Endothelial cell of umbilical vein (primary cell): Measurements from ENCODE around the gene DDX49. TPM values are rescaled to one million over a fixed set of nuclear protein-coding genes. Genes with fewer than 3 reads are reported as not detected.

Experiments used
- BruUV-seq: library from RNA; stranded (reverse); fragments of 400-500 nt; replicated peaks from 2 replicates; lab custom pipeline; 2021; lab: Mats Ljungman, UMichigan
- CTCF ChIA-PET: fragments of 300-600, 350-600 bp; sonication (Branson Sonifier 250); formaldehyde crosslinking; loops from one replicate; lab custom pipeline; 2021; ENCODE audit warnings: antibody characterized with exemption, inconsistent platforms; lab: Charles Lee
- POLR2A ChIA-PET: fragments of 300-600, 350-600 bp; sonication (Branson Sonifier 250); formaldehyde crosslinking; loops from one replicate; lab custom pipeline; 2021; ENCODE audit warnings: antibody characterized with exemption, inconsistent platforms; lab: Charles Lee
- DNase-seq: peaks from one replicate; pipeline ENCODE4 v3.0.0-alpha.2; 2011; ENCODE audit warnings: low read depth, low spot score
- FAIRE-seq: peaks from 2 replicates; lab custom pipeline; 2011; peaks lifted over from hg19 to GRCh38; lab: Jason Lieb, UNC
- H2AFZ ChIP-seq: 2 replicates; pipeline ENCODE4 v1.6.0; 2012; ENCODE audit warnings: low read depth, low read length, control low read depth, inconsistent platforms
- H3K27ac ChIP-seq: 2 replicates; pipeline ENCODE4 v1.5.1; 2011; ENCODE audit warnings: low read depth, mild to moderate bottlenecking, control low read depth, low read length, moderate library complexity; ENCODE audit not compliant: insufficient read depth
- H3K27me3 ChIP-seq, 2 experiments: 2 replicates each; pipeline versions ENCODE4 v1.6.0 to v1.6.1; 2011; ENCODE audit warnings: low read length in 2 of 2, mixed read lengths in 1 of 2; ENCODE audit not compliant: control insufficient read depth in 2 of 2, insufficient read depth in 2 of 2
- H3K36me3 ChIP-seq, 2 experiments: 2 replicates in 1 of 2; 3 replicates in 1 of 2; pipeline ENCODE4 v1.5.1; 2011; ENCODE audit warnings: low read length in 2 of 2, mild to moderate bottlenecking in 1 of 2, moderate library complexity in 1 of 2; ENCODE audit not compliant: control insufficient read depth in 2 of 2, insufficient read depth in 2 of 2; ENCODE audit errors: extremely low read depth in 1 of 2
- H3K4me1 ChIP-seq: 3 replicates; pipeline ENCODE4 v1.5.1; 2011; ENCODE audit warnings: mild to moderate bottlenecking, low read length; ENCODE audit not compliant: control insufficient read depth, insufficient read depth; ENCODE audit errors: extremely low read depth
- H3K4me2 ChIP-seq: 2 replicates; pipeline ENCODE4 v1.6.1; 2011; ENCODE audit warnings: low read length, control low read depth, mixed read lengths; ENCODE audit not compliant: insufficient read depth
- H3K4me3 ChIP-seq, 3 experiments: fragments of 200-600 bp in 1 of 3; sonication (generic), shearing (Covaris generic) in 1 of 3; replicated peaks in 1 of 3; 2 replicates each; pipeline ENCODE4 v1.5.1; 2011 to 2016; ENCODE audit warnings: control low read depth in 3 of 3, low read length in 3 of 3, mild to moderate bottlenecking in 2 of 3, inconsistent platforms in 1 of 3, low read depth in 1 of 3, moderate library complexity in 1 of 3; ENCODE audit not compliant: insufficient read depth in 1 of 3
- H3K79me2 ChIP-seq: 2 replicates; pipeline ENCODE4 v1.6.0; 2012; ENCODE audit warnings: low read length, inconsistent platforms; ENCODE audit not compliant: control insufficient read depth, insufficient read depth
- H3K9ac ChIP-seq: replicated peaks from 2 replicates; pipeline ENCODE3; 2011; ENCODE audit warnings: low read length, control low read depth; ENCODE audit not compliant: insufficient read depth; ENCODE audit errors: extremely low read depth
- H3K9me1 ChIP-seq: replicated peaks from 3 replicates; pipeline ENCODE4 v1.6.0; 2011; ENCODE audit warnings: mild to moderate bottlenecking, low read length; ENCODE audit not compliant: control insufficient read depth, insufficient read depth; ENCODE audit errors: extremely low read depth
- H3K9me3 ChIP-seq: replicated peaks from 2 replicates; pipeline ENCODE4 v1.5.1; 2012; ENCODE audit warnings: low read length, inconsistent platforms; ENCODE audit not compliant: control insufficient read depth, insufficient read depth
- H4K20me1 ChIP-seq: replicated peaks from 2 replicates; pipeline ENCODE3; 2011; ENCODE audit warnings: mild to moderate bottlenecking, low read length; ENCODE audit not compliant: control insufficient read depth, insufficient read depth; ENCODE audit errors: extremely low read depth
- EZH2 ChIP-seq: IDR thresholded peaks from 2 replicates; pipeline ENCODE4 v1.6.1; 2012; ENCODE audit warnings: borderline replicate concordance, low read depth, mild to moderate bottlenecking, moderate library complexity, low read length, inconsistent platforms; ENCODE audit not compliant: severe bottlenecking
- FOS ChIP-seq: IDR thresholded peaks from 2 replicates; pipeline ENCODE4 v1.6.1; 2011; ENCODE audit warnings: mild to moderate bottlenecking, low read length, moderate library complexity, borderline replicate concordance; ENCODE audit not compliant: insufficient read depth
- GATA2 ChIP-seq: IDR thresholded peaks from 2 replicates; pipeline ENCODE4 v1.7.0; 2011; ENCODE audit warnings: low read depth, mild to moderate bottlenecking, moderate library complexity, mixed read lengths, low read length; ENCODE audit not compliant: insufficient read length, insufficient read depth
- JUN ChIP-seq: IDR thresholded peaks from 2 replicates; pipeline ENCODE4 v1.6.1; 2011; ENCODE audit warnings: borderline replicate concordance, low read depth; ENCODE audit not compliant: insufficient read length, insufficient read depth
- MAX ChIP-seq: IDR thresholded peaks from 2 replicates; pipeline ENCODE4 v1.6.1; 2011; ENCODE audit not compliant: insufficient read depth, insufficient read length
- MYC ChIP-seq: IDR thresholded peaks from one replicate; pipeline ENCODE4 v1.6.1; 2011; ENCODE audit warnings: mild to moderate bottlenecking, low read depth, low read length
- POLR2A ChIP-seq: IDR thresholded peaks from 2 replicates; pipeline ENCODE4 v1.6.1; 2012; ENCODE audit warnings: low read depth, mild to moderate bottlenecking, control low read depth, low read length
- POLR2AphosphoS5 ChIP-seq: IDR thresholded peaks from 2 replicates; pipeline ENCODE4 v1.6.1; 2012; ENCODE audit warnings: low read depth, mild to moderate bottlenecking, control low read depth, low read length, moderate library complexity; ENCODE audit not compliant: insufficient read depth
- dilution Hi-C: fragments of 300-500 bp; cut with MboI; formaldehyde crosslinking; loops from one replicate; pipeline ENCODE4 v1.15.0; 2019; ENCODE audit warnings: low sequenced_read_pairs; ENCODE audit not compliant: extremely low pct_ligation_motif_present
- intact Hi-C: fragments of 100-400 bp; cut with micrococcal nuclease; formaldehyde crosslinking; loops from one replicate; pipeline ENCODE4 v1.10.0; 2022
- polyA plus RNA-seq, 4 experiments: library from polyadenylated mRNA; depleted of rRNA in 3 of 4; stranded (reverse) in 3 of 4; unstranded in 1 of 4; fragments of >200 nt; gene quantifications; 2 replicates each; pipeline versions ENCODE4 v1.2.1 to v1.2.3, GENCODE V29; 2011 to 2012; ENCODE audit warnings: missing spikeins in 1 of 4
- total RNA-seq: library from RNA; stranded (reverse); gene quantifications from 2 replicates; pipeline ENCODE4 v1.2.3, GENCODE V29; 2021
- TF ChIP-seq, protein P1 (sequence below), 2 donors: IDR thresholded peaks; 1 replicate in 1 of 2; 2 replicates in 1 of 2; pipeline ENCODE4 v1.5.1; 2011; ENCODE audit warnings: low read length in 2 of 2, mild to moderate bottlenecking in 2 of 2, moderate library complexity in 2 of 2, control low read depth in 1 of 2, inconsistent platforms in 1 of 2, low read depth in 1 of 2; ENCODE audit not compliant: insufficient read depth in 1 of 2; ENCODE audit errors: extremely low read depth in 1 of 2

Gene DDX49
- total and polyA plus RNA-seq, 2 donors (not counting 3 experiments of a cell fraction or from before 2014, with no cell fraction given), result 51.9 to 60.1 TPM

DNA sequence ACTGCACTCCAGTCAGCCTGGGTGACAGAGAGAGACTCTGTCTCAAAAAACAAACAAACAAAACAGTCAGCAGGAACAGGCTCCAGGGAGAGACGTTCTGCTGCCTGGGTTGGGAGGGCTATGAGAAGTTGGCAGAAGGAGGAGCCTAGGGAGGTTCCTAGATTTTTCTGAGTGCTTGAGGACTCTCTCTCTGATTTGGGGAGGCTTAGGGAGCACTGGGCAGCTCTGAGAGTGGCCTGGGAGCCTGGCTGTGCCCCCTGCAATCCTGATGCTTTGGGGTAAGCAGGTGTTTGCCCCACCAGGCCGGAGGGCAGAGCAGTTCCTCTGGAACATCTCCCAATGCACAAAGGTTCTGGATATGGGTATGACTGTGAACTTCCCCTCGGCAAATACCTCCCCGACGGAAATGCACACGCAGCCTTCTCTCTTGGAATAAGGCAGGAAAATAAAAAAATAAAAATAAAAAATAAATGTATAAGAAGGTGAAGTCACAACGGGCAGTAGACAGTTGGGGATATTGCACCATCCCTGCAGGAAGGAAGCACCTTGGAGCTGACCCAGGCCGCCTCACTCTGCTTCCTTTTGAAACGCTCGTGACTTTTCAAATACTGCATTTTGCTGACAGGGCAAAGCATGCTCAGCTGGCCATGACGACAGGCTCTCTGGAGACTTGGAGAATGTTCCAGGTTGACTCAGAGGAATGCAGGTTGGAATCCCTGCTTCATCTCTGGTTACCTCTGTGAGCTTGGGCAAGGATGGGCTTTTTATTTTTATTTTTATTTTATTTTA, 48.0 kb downstream of the DDX49 start:
- CTCF ChIA-PET, result interaction anchor here (0.7 to 3.1 kb wide), 3 partner anchors 15 to 28 kb away, joined by 3 to 14 read pairs (median 3); no protein-coding TSS in a partner anchor
- no peaks in the 10 kb centered on the region for H3K79me2 ChIP-seq
- peak; percentile 71 for DNase-seq
- H3K27ac ChIP-seq, result peak overlapping the region; percentile 48
- BruUV-seq, result no TSS peak
- dilution Hi-C loops (no loop called here), intact Hi-C loops (loop anchor here (1.0 to 2.0 kb wide), 2 partner anchors 15 to 48 kb away; partner anchors contain the start of genes COPE and DDX49)
- TF ChIP-seq EZH2, result no peak
- no peak for TF ChIP-seq GATA2
- peak; percentile 54 for TF ChIP-seq POLR2AphosphoS5
- TF ChIP-seq, protein P1, sequence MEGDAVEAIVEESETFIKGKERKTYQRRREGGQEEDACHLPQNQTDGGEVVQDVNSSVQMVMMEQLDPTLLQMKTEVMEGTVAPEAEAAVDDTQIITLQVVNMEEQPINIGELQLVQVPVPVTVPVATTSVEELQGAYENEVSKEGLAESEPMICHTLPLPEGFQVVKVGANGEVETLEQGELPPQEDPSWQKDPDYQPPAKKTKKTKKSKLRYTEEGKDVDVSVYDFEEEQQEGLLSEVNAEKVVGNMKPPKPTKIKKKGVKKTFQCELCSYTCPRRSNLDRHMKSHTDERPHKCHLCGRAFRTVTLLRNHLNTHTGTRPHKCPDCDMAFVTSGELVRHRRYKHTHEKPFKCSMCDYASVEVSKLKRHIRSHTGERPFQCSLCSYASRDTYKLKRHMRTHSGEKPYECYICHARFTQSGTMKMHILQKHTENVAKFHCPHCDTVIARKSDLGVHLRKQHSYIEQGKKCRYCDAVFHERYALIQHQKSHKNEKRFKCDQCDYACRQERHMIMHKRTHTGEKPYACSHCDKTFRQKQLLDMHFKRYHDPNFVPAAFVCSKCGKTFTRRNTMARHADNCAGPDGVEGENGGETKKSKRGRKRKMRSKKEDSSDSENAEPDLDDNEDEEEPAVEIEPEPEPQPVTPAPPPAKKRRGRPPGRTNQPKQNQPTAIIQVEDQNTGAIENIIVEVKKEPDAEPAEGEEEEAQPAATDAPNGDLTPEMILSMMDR (IDR thresholded peaks at IDR 0.05; ENCODE audit: extremely low read depth in 1 of 2, insufficient read depth in 1 of 2, low read depth in 1 of 2, low read length in 2 of 2), result no peak
- no peak for TF ChIP-seq MAX
- TF ChIP-seq FOS, result peak; percentile 2
- no peak for TF ChIP-seq MYC
- TF ChIP-seq POLR2A, result no peak
- no peak for TF ChIP-seq JUN
- no peaks in the 10 kb centered on the region for H3K27me3 ChIP-seq
- POLR2A ChIA-PET, result no interaction called here
- FAIRE-seq, result peak; percentile 78
- peaks cover 30% of the 10 kb centered on the region for H3K4me1 ChIP-seq
- peak overlapping the region; percentile 22 for H3K4me2 ChIP-seq
- H3K36me3 ChIP-seq, result no peaks in the 10 kb centered on the region
- peak overlapping the region in 1 of 3 experiments; percentile 11 for H3K4me3 ChIP-seq
- no peaks in the 10 kb centered on the region for H3K9me1 ChIP-seq
- no peaks in the 10 kb centered on the region for H3K9me3 ChIP-seq
- peak overlapping the region; percentile 62 for H3K9ac ChIP-seq
- peak overlapping the region; percentile 61 for H2AFZ ChIP-seq
- H4K20me1 ChIP-seq, result no peaks in the 10 kb centered on the region
